ENCODE results near the gene PEBP1.

Gene PEBP1

DNA sequence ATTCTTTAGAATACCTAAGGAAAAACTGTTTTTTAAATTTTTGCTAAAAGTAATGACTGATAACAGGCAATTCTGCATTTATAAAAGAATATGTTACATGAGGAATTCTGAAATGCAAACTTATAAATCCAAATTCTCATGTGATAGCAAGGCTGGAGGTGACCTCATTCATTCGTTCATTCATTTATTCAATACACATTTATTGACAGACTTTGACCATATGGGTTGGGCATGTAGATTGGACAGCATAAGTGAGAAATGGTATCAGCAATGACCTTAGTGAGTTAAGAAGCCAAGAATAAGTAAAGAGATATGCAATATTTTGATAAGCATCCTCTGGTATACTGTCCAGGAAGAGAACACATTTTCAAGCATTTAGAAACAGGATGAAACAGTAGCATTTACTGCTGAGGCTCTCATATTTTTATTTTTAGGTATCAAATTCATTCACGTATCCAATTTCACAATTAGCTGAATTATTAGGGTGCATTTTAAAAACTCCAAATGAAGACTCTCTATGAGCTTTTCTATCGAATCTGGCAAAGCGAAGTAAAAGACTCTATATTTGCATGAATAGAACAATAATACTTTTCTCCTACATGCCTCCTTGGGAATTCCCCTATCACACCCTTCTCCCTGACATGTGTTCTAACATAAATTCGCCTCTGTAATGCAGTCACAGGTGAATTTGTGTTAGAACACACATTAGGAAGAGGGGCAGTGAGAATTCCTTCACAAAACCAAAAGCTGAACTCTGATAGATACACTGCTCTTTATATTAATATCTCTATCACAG lies 49.9 kb downstream of the PEBP1 start:
- no peak overlapping the region for H3K27ac ChIP-seq
- TF ChIP-seq, protein P1, sequence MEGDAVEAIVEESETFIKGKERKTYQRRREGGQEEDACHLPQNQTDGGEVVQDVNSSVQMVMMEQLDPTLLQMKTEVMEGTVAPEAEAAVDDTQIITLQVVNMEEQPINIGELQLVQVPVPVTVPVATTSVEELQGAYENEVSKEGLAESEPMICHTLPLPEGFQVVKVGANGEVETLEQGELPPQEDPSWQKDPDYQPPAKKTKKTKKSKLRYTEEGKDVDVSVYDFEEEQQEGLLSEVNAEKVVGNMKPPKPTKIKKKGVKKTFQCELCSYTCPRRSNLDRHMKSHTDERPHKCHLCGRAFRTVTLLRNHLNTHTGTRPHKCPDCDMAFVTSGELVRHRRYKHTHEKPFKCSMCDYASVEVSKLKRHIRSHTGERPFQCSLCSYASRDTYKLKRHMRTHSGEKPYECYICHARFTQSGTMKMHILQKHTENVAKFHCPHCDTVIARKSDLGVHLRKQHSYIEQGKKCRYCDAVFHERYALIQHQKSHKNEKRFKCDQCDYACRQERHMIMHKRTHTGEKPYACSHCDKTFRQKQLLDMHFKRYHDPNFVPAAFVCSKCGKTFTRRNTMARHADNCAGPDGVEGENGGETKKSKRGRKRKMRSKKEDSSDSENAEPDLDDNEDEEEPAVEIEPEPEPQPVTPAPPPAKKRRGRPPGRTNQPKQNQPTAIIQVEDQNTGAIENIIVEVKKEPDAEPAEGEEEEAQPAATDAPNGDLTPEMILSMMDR (conservative IDR thresholded peaks at IDR 0.05) = no peak

DNA sequence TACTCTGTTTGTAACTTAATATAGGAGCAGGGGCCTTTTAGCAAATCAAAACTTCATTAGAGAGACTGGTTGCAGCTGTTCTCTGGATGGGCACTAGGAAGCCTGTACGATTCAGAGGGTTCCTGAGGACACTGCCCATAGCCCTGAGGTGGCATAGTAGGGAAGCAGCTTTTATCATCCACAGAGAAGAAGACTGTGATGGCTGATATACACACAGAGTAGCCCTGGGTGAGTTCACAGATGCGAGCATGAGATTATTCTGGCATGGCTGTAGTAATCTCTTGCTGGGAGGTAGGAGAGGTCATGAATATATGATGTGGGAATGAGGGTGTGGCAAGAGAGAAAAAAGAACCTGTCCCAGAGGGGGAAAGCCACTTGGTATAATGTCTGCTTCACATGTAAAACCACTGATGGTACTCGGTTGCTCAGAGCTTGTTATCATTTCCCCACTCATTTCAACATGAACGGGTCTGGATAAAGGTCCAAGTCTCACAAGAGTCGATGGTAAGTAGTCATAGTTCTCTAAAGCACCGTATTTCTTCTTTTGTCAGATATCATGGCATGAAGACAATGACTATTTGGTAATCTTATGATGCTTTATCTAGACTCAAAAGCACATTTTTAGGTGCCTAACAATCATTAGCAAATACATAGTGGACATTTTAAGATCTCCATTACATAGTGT lies 52.0 kb downstream of the PEBP1 start:
- H3K27ac ChIP-seq = no peak overlapping the region
- TF ChIP-seq, protein P1 (conservative IDR thresholded peaks at IDR 0.05) = no peak

DNA sequence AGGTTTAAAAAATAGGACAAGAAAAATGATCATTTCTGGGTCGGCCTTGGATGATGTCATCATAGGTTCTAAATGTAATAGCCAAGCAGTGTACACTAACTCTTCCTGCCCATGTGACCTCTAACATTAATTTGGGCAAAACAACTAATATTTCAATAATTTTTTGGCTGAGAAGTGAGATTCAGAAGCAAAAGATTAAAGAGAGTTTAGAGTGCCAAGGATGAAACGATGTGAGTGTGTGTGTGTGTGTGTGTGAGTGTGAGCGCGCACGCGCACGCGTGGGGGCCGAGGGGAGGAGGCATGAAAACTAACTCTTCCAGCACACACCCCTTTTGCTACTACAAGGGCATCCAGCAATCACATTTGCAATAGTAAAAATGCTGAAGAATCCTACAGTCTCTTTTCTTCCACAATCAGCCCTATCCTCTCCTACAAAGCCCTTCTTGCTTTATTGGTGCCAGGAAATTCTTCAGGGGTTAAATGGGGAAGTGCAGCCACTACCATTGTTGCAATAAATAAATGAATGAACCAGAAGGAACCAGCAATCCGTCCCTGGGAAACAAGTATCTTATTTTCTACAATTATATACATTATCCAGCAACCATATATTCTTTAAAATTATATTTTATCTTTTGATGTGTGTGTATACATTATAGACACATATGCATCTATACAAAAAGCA lies 52.9 kb downstream of the PEBP1 start:
- TF ChIP-seq, protein P1 (conservative IDR thresholded peaks at IDR 0.05) = no peak
- no peak overlapping the region for H3K27ac ChIP-seq

DNA sequence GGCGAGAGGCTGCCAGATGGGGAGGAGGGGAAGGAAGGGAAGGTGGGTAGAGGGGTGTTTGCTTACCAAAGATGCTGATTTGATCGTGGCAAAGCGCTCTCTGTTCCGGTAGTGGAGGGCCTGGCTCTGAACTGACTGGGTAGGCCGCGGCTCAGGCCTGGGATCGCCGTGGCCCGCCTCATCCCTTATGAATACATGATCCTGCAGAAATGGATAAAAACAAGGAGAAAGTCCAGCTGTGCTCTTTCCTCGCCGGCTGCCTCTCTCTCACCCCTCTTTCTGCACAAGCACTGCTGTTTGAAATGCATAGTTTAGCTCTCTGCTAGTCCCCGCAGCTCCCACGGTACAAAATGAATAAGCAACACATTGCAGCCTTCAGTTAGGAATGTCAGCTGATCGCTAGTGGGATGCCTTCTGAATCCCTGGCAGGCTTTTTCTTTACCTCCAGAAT lies 53.8 kb downstream of the PEBP1 start:
- H3K27ac ChIP-seq = no peak overlapping the region
- TF ChIP-seq, protein P1 (conservative IDR thresholded peaks at IDR 0.05) = no peak

DNA sequence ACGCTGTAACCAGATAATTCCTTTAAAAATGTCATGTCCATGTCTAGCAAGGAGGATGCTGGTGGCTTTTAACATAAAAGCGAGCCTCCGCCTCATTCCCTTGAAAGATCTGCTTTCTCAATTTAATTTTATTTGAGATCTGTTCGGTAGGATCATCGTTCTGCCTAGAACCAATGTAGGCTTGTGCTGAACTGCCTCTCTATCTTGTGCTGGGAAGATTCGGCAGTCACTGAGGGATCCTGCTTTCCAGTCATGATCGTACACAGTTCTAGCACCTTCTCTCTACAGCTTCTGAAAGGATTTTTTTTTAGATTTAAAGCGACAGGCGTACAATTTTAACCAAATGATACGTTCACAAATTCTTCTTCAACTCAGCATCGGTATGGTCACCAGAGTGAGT lies 54.3 kb downstream of the PEBP1 start:
- TF ChIP-seq, protein P1 (conservative IDR thresholded peaks at IDR 0.05) = no peak
- H3K27ac ChIP-seq = no peak overlapping the region

DNA sequence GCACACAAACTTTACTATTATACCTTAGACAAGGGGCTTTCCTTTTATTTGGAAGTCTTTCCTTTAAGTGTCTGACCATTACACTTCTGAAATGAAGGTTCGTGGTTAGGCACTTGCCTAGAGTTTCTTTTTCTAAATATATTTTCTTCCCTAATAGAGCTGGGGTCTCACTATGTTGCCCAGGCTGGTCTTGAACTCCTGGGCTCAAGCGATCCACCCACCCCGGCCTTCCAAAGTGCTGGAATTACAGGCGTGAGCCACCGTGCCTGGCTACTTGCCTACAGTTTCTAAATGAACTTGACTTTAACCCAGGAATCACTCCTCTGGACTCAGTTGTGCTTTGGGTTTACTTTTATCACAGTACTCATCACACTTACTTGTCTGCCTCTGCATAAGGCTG lies 57.6 kb downstream of the PEBP1 start:
- no peak overlapping the region for H3K27ac ChIP-seq
- TF ChIP-seq, protein P1 (conservative IDR thresholded peaks at IDR 0.05) = no peak

DNA sequence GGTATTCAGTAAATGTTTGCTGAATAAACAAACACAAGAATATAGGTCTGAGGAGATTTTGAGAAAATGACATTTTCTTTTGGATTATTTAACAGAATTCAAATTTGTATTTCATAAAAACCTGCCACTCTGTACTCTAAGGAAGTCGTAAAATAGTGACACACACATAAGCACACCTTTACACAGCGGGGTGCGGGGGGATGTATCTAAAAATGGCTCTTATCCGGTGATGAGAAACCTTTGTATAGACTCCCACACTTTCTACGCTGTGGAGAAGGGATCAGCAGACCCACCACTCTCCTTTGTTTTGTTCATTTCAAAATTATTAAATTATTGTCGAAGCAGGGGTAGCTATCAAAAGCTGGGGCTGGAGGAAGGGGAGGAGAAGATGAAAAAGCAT lies 58.0 kb downstream of the PEBP1 start:
- TF ChIP-seq, protein P1 (conservative IDR thresholded peaks at IDR 0.05) = no peak

More for the DNA sequence above, 58.0 kb downstream of the PEBP1 start:
- no peak overlapping the region for H3K27ac ChIP-seq
